Gastrocnemius medialis (tissue), 4 donors: ENCODE measurements around the gene MSI2. TPM values are rescaled to one million over a fixed set of nuclear protein-coding genes. Genes with fewer than 3 reads are reported as not detected.

Source experiments
- ATAC-seq, 2 donors: fragments of 150-250 bp; one replicate each; pipeline ENCODE4 v1.9.1; 2016
- DNase-seq, 2 donors: peaks; one replicate each; pipeline ENCODE4 v3.0.0-alpha.2; 2019
- H3K27ac ChIP-seq, 4 donors: fragments of 200-600 bp; sonication (generic); 1 replicate in 1 of 4; 2 replicates in 3 of 4; pipeline ENCODE4 v1.5.1; 2016 to 2018; ENCODE audit warnings: mild to moderate bottlenecking in 2 of 4, moderate library complexity in 1 of 4
- H3K27me3 ChIP-seq, 3 donors: fragments of 200-600 bp; sonication (generic) in 2 of 3; 1 replicate in 1 of 3; 2 replicates in 2 of 3; pipeline versions ENCODE4 v1.5.1 to v1.6.0; 2016 to 2019; ENCODE audit warnings: mild to moderate bottlenecking in 1 of 3, moderate library complexity in 1 of 3
- H3K36me3 ChIP-seq, 2 donors: fragments of 200-600 bp; sonication (generic) in 1 of 2; one replicate each; pipeline ENCODE4 v1.5.1; 2017 to 2018
- H3K4me1 ChIP-seq, 2 donors: fragments of 200-600 bp; sonication (generic) in 1 of 2; one replicate each; pipeline ENCODE4 v1.5.1; 2016 to 2017; ENCODE audit warnings: mild to moderate bottlenecking in 2 of 2
- H3K4me3 ChIP-seq, 4 donors: fragments of 200-600 bp; sonication (generic) in 3 of 4; 1 replicate in 1 of 4; 2 replicates in 3 of 4; pipeline ENCODE4 v1.5.1; 2016 to 2019; ENCODE audit warnings: mild to moderate bottlenecking in 2 of 4
- H3K9me3 ChIP-seq, 3 donors: fragments of 200-600 bp; sonication (generic) in 2 of 3; 1 replicate in 1 of 3; 2 replicates in 2 of 3; pipeline ENCODE4 v1.5.1; 2016 to 2019
- POLR2A ChIP-seq, 2 donors: fragments of 450-650 bp; IDR thresholded peaks; one replicate each; pipeline ENCODE4 v1.6.1; 2017; ENCODE audit warnings: antibody characterized with exemption in 2 of 2, mild to moderate bottlenecking in 2 of 2, moderate library complexity in 2 of 2
- in situ Hi-C, 4 donors: fragments of 200-750 bp; cut with MboI; loops; one replicate each; pipeline versions ENCODE4 v1.15.0 to v1.8.0; 2017; ENCODE audit warnings: low sequenced_read_pairs in 4 of 4
- intact Hi-C: fragments of 100-400 bp; cut with DNase I; formaldehyde crosslinking; loops from one replicate; pipeline ENCODE4 v1.15.1; 2023; ENCODE audit warnings: low total_unique reads
- total RNA-seq, 4 donors: library from RNA; depleted of rRNA; stranded (reverse); fragments of >200 nt; gene quantifications; one replicate each; pipeline versions ENCODE4 v1.1.0 to v1.2.3, GENCODE V29; 2016
- TF ChIP-seq, protein P1 (sequence below), 5 experiments: fragments of 450-650 bp in 3 of 5; fragments of 200-600 bp in 2 of 5; sonication (generic) in 2 of 5; IDR thresholded peaks in 4 of 5; conservative IDR thresholded peaks in 1 of 5; 1 replicate in 4 of 5; 2 replicates in 1 of 5; pipeline ENCODE4 v1.5.1; 2016 to 2019; ENCODE audit warnings: antibody characterized with exemption in 5 of 5, mild to moderate bottlenecking in 3 of 5, moderate library complexity in 3 of 5

Gene MSI2
- total RNA-seq, 4 donors from 2014 or later = 33.1 to 66.2 (median 48.5) TPM

DNA sequence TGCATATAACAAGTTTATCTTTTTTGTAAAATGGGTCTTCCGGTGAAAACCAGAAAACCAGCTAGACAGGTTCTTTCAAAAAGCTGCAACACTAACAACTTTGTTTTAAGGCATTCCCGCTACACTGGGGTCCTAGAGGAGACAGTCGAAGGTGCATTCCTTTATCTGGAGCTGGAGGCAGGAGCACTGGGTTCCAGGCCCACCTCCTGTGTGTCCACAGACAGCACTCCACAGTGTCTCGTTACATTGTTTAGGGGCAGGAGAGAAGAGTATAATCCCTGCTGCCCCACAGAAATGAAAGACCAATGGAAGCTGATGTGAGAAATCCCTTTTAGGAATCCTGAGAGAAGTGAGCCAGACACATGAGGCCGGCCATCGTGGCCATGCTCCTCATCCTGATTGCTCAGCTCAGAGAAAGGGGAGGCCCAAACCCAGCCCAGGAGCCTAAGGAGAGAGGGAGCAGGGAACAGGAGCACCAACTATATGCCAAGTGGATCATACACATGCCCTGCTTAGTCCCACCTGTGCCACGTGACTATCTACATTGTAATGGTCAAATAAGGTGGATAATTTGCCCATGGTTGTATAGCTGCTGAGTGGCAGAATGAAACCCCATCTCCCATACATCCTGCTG is 429.3 kb downstream of the MSI2 start:
- ATAC-seq (no peak), DNase-seq (no peak)
- intact Hi-C loops (no loop called here), in situ Hi-C loops (no loop called here)
- no peaks in the 10 kb centered on the region for H3K27me3 ChIP-seq
- H3K36me3 ChIP-seq = no peaks in the 10 kb centered on the region
- no peaks in the 10 kb centered on the region for H3K4me1 ChIP-seq
- TF ChIP-seq POLR2A (IDR thresholded peaks at IDR 0.05) = no peak
- TF ChIP-seq, protein P1, sequence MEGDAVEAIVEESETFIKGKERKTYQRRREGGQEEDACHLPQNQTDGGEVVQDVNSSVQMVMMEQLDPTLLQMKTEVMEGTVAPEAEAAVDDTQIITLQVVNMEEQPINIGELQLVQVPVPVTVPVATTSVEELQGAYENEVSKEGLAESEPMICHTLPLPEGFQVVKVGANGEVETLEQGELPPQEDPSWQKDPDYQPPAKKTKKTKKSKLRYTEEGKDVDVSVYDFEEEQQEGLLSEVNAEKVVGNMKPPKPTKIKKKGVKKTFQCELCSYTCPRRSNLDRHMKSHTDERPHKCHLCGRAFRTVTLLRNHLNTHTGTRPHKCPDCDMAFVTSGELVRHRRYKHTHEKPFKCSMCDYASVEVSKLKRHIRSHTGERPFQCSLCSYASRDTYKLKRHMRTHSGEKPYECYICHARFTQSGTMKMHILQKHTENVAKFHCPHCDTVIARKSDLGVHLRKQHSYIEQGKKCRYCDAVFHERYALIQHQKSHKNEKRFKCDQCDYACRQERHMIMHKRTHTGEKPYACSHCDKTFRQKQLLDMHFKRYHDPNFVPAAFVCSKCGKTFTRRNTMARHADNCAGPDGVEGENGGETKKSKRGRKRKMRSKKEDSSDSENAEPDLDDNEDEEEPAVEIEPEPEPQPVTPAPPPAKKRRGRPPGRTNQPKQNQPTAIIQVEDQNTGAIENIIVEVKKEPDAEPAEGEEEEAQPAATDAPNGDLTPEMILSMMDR (IDR thresholded peaks at IDR 0.05 in 4 of 5, conservative IDR thresholded peaks at IDR 0.05 in 1 of 5) = no peak
- H3K27ac ChIP-seq = no peak overlapping the region
- no peak overlapping the region for H3K4me3 ChIP-seq
- H3K9me3 ChIP-seq = no peaks in the 10 kb centered on the region

GRCh38 chr17:57687642-57688041 is 431.3 kb downstream of the MSI2 start:
- in situ Hi-C loops (no loop called here), intact Hi-C loops (no loop called here)
- no peaks in the 10 kb centered on the region for H3K9me3 ChIP-seq
- no peak overlapping the region for H3K27ac ChIP-seq
- no peak for TF ChIP-seq POLR2A (IDR thresholded peaks at IDR 0.05)
- TF ChIP-seq, protein P1 (IDR thresholded peaks at IDR 0.05 in 4 of 5, conservative IDR thresholded peaks at IDR 0.05 in 1 of 5) = no peak
- no peaks in the 10 kb centered on the region for H3K27me3 ChIP-seq
- DNase-seq = no peak
- H3K4me1 ChIP-seq = no peaks in the 10 kb centered on the region
- H3K36me3 ChIP-seq = no peaks in the 10 kb centered on the region
- no peak overlapping the region for H3K4me3 ChIP-seq
- ATAC-seq = no peak

GRCh38 chr17:57689254-57689653 is 432.9 kb downstream of the MSI2 start:
- no peak overlapping the region for H3K4me3 ChIP-seq
- in situ Hi-C loops = no loop called here
- no peak for ATAC-seq
- no peaks in the 10 kb centered on the region for H3K36me3 ChIP-seq
- no peak overlapping the region for H3K27ac ChIP-seq
- no peaks in the 10 kb centered on the region for H3K9me3 ChIP-seq
- no peak for DNase-seq
- TF ChIP-seq, protein P1 (IDR thresholded peaks at IDR 0.05 in 4 of 5, conservative IDR thresholded peaks at IDR 0.05 in 1 of 5) = no peak
- no peak for TF ChIP-seq POLR2A (IDR thresholded peaks at IDR 0.05)
- H3K27me3 ChIP-seq = no peaks in the 10 kb centered on the region
- intact Hi-C loops = no loop called here
- H3K4me1 ChIP-seq = no peaks in the 10 kb centered on the region

DNA sequence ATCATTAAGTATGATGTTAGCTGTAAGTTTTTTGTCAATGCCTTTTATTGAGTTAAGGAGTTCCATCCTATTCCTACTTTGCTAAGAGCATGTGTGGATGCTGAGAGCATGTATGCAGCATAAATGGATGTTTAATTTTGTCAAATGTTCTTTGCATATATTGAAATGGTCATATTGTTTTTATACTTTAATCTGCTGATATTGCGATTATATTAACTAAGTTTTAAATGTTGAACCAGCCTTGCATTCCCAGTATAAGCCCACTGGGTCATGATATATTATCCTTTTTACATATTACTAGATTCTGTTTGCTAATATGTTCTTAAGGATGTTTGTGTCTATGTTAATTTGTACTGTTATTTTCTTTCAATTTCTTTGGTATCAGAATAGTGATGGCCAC is 435.6 kb downstream of the MSI2 start:
- Histone ChIP-seq H3K4me3 (no peak overlapping the region), H3K9me3 (no peaks in the 10 kb centered on the region), H3K27me3 (no peaks in the 10 kb centered on the region), H3K27ac (no peak overlapping the region), H3K4me1 (no peaks in the 10 kb centered on the region), H3K36me3 (no peaks in the 10 kb centered on the region)
- no peak for ATAC-seq
- intact Hi-C loops (no loop called here), in situ Hi-C loops (no loop called here)
- DNase-seq = no peak
- TF ChIP-seq POLR2A (IDR thresholded peaks at IDR 0.05) = no peak
- TF ChIP-seq, protein P1 (IDR thresholded peaks at IDR 0.05 in 4 of 5, conservative IDR thresholded peaks at IDR 0.05 in 1 of 5) = no peak

GRCh38 chr17:57692770-57693169 is 436.4 kb downstream of the MSI2 start:
- TF ChIP-seq, protein P1 (IDR thresholded peaks at IDR 0.05 in 4 of 5, conservative IDR thresholded peaks at IDR 0.05 in 1 of 5) = no peak
- no peak for TF ChIP-seq POLR2A (IDR thresholded peaks at IDR 0.05)
- no peak for DNase-seq
- no peaks in the 10 kb centered on the region for H3K9me3 ChIP-seq
- H3K36me3 ChIP-seq = no peaks in the 10 kb centered on the region
- H3K27ac ChIP-seq = no peak overlapping the region
- intact Hi-C loops = no loop called here
- in situ Hi-C loops = no loop called here
- H3K4me1 ChIP-seq = no peaks in the 10 kb centered on the region
- H3K27me3 ChIP-seq = no peaks in the 10 kb centered on the region
- no peak for ATAC-seq
- no peak overlapping the region for H3K4me3 ChIP-seq
